Spinal cord (tissue), 10 donors: Measurements from ENCODE around the gene PMM2. TPM values are rescaled to one million over a fixed set of nuclear protein-coding genes. Genes with fewer than 3 reads are reported as not detected.

Experiments used
- DNase-seq, 6 donors: peaks; one replicate each; pipeline versions ENCODE4 v3.0.0 to v3.0.0-alpha.2; 2013 to 2015; ENCODE audit warnings: low spot score in 6 of 6, low read depth in 4 of 6
- H3K27ac ChIP-seq: one replicate; pipeline ENCODE4 v1.5.1; 2013; ENCODE audit warnings: low read depth, low read length, control low read depth
- H3K27me3 ChIP-seq: one replicate; pipeline ENCODE4 v1.6.1; 2013; ENCODE audit warnings: low read length; ENCODE audit not compliant: control insufficient read depth, insufficient read depth
- H3K36me3 ChIP-seq: one replicate; pipeline ENCODE4 v1.6.1; 2013; ENCODE audit warnings: low read length; ENCODE audit not compliant: control insufficient read depth, insufficient read depth
- H3K4me1 ChIP-seq: one replicate; pipeline ENCODE4 v1.6.1; 2013; ENCODE audit warnings: low read length; ENCODE audit not compliant: control insufficient read depth, insufficient read depth
- H3K4me3 ChIP-seq: one replicate; pipeline ENCODE4 v1.5.1; 2013; ENCODE audit warnings: low read depth, low read length, control low read depth
- H3K9me3 ChIP-seq: one replicate; pipeline ENCODE4 v1.6.1; 2013; ENCODE audit warnings: low read length; ENCODE audit not compliant: control insufficient read depth, insufficient read depth
- WGBS: methylation state at CpG from one replicate; pipeline ENCODE4 v1.1.5; 2013; ENCODE audit warnings: missing lambda C conversion rate; ENCODE audit not compliant: insufficient coverage; 5-methylcytosine and 5-hydroxymethylcytosine counted together
- polyA plus RNA-seq, 2 donors: library from polyadenylated mRNA; unstranded; fragments of 120-200 nt; gene quantifications; one replicate each; pipeline ENCODE4 v1.2.1, GENCODE V29; 2013; ENCODE audit not compliant: insufficient read length in 2 of 2
- total RNA-seq, 2 donors: library from RNA; depleted of rRNA in 1 of 2; stranded (reverse); fragments of 120-200 nt in 1 of 2; fragments of >200 nt in 1 of 2; gene quantifications; one replicate each; pipeline versions ENCODE4 v1.2.3 to v1.2.4, GENCODE V29; 2013 to 2014
- donor health status: healthy.

Gene PMM2
- total and polyA plus RNA-seq, 4 donors, result 8.5 to 20.7 (median 14.7) TPM

DNA sequence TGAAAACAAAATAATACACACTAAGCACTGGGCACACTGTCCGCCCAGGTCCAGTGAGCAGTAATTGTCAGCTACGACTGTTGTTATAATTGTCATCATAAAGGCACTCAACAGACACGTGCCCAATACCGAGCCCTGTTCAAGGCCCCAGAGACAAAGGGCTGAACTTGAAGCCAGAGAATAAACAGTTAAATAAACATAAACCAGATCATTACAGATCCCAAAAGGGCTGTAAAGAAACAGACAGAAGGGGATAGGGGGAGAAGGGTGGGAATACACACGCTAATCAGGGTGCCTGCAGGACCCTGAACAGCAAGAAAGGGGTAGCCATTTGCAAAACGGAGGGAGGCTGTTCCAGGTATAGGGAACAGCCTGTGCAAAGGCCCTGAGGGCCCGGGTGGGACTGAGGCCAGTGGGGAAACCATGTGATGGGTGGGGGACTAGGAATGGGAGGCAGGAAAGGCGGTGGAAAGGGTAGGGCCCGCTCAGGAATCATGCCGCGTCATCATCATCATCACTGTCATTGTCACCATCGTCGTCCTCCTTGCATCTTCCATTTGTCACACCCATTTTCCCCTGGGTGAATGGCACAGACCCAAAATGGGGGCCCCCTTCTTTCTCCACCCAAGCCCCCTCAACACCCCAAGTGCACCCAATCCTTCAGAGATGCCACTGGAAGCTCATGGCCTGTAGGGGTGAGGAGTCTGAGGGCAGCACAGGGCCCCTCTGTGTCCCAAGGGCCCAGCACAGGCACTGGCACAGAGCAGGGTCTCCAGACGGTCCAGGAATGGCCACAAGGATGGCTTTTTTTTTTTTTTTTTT is 64.9 kb downstream of the PMM2 start:
- Histone ChIP-seq H3K9me3 (no peaks in the 10 kb centered on the region), H3K27me3 (no peaks in the 10 kb centered on the region), H3K4me3 (no peak overlapping the region), H3K36me3 (peaks cover 45% of the 10 kb centered on the region), H3K27ac (no peak overlapping the region), H3K4me1 (peaks cover 59% of the 10 kb centered on the region)
- no peak for DNase-seq
- WGBS, result 66% methylated on average over 8 of the region's 14 CpGs

DNA sequence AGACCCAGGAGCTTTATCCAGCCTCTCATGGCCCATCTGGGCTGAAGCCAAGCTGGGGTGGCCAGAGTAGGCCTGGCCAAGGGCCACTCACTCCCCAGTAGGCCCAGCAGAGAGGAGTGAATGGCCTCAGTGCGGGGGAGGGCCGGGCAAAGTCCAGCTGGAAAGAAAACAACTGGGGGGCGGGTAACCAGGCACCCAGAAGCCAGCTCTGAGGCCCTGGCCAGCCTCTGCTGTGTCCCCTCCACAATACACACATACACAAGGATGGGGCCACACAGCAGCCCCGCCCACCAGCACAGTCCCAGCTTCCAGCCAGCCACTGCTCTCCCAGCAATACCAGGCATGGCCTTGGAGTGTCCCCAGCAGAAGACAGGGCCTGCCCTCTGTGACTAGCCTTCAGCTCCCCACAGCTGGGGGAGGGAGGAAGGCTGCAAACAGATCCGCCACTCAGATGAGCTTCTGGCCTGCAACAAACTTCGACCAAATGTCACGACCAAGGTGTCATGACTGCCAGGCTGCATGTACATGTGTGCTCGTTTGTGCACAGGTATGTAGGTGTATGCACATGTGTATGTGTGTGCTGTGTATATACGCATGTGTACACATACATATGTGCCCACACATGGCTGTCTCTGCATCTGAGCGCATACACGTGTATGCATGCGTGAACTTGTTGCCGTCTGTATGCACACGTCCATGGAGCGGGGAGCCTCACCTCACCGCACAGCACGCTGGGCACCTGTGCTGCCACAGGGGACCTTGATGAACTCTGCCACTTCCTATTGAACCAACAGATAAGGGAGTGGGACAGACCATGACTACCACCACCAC is 66.2 kb downstream of the PMM2 start:
- peaks cover 33% of the 10 kb centered on the region for H3K36me3 ChIP-seq
- H3K27me3 ChIP-seq, result no peaks in the 10 kb centered on the region
- H3K27ac ChIP-seq, result peak overlapping the region; percentile 40
- H3K9me3 ChIP-seq, result no peaks in the 10 kb centered on the region
- peak in 1 of 6 donors; percentile 68 for DNase-seq
- peaks cover 70% of the 10 kb centered on the region for H3K4me1 ChIP-seq
- 68% methylated on average over 6 of the region's 17 CpGs for WGBS
- H3K4me3 ChIP-seq, result no peak overlapping the region

DNA sequence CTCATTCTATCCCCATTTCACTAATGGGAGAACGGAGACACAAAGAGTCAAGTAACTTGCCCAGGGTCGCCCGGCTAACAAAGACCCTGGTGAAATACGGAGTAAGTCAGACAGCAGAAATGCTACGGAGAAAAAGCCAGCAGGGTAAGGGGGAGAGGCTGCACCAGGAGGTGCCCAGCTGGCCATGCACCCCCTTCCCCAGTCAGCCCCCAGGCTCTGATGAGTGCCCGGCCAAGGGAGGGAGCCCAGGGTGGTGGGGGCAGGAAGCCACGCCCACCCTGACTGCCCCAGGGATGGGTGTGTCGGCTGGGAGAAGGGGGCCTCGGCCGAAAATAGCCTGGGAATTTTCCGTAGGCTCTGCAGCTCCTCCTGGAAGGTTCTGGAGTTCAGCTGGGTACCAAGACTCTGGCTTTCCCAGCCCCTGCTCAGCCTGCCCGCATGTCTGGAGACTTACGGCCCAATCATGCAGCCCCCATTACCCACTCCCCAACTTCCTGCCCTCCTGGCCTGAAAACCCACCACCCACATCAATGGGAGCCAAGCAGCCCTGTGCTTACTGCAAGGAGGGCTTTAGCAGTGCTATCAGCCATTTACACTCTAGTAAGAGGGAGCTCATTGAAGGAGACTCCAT is 67.0 kb downstream of the PMM2 start:
- peaks cover 25% of the 10 kb centered on the region for H3K36me3 ChIP-seq
- peak overlapping the region; percentile 33 for H3K27ac ChIP-seq
- H3K4me1 ChIP-seq, result peaks cover 75% of the 10 kb centered on the region
- 35% methylated on average over 10 of the region's 13 CpGs for WGBS
- H3K27me3 ChIP-seq, result no peaks in the 10 kb centered on the region
- H3K4me3 ChIP-seq, result no peak overlapping the region
- no peak for DNase-seq
- no peaks in the 10 kb centered on the region for H3K9me3 ChIP-seq

DNA sequence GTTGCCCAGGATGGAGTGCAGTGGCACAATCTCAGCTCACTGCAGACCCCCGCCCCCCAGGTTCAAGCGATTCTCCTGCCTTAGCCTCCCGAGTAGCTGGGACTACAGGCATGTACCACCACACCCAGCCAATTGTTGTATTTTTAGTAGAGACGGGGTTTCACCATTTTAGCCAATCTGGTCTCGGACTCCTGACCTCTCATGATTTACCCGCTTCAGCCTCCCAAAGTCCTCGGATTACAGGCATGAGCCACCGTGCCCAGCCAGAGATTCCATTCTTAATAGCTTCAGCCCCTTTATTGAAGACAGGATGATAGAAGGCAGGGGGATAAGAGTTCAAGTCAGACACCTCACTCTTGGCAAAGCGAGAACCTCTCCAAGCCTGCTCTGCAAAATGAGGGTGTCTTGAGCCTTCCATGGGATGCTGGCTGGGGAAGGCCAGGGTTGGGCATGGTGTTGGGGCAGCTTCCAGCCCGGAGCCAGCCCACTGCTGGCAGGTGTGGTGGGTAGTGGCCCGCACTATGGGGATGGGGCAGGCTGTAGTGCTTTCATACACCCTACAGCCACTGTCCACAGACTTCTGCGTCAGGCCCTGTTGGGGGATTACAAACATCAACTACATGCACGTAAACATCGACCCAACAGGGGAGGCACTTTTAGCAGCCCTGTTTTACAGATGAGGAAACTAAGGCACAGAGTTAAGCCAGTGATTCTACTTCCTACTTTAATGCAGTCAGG is 67.7 kb downstream of the PMM2 start:
- Histone ChIP-seq H3K4me3 (no peak overlapping the region), H3K4me1 (peaks cover 78% of the 10 kb centered on the region), H3K36me3 (peaks cover 19% of the 10 kb centered on the region), H3K9me3 (no peaks in the 10 kb centered on the region), H3K27ac (no peak overlapping the region), H3K27me3 (no peaks in the 10 kb centered on the region)
- 91% methylated on average over 6 of the region's 14 CpGs for WGBS
- DNase-seq, result no peak

DNA sequence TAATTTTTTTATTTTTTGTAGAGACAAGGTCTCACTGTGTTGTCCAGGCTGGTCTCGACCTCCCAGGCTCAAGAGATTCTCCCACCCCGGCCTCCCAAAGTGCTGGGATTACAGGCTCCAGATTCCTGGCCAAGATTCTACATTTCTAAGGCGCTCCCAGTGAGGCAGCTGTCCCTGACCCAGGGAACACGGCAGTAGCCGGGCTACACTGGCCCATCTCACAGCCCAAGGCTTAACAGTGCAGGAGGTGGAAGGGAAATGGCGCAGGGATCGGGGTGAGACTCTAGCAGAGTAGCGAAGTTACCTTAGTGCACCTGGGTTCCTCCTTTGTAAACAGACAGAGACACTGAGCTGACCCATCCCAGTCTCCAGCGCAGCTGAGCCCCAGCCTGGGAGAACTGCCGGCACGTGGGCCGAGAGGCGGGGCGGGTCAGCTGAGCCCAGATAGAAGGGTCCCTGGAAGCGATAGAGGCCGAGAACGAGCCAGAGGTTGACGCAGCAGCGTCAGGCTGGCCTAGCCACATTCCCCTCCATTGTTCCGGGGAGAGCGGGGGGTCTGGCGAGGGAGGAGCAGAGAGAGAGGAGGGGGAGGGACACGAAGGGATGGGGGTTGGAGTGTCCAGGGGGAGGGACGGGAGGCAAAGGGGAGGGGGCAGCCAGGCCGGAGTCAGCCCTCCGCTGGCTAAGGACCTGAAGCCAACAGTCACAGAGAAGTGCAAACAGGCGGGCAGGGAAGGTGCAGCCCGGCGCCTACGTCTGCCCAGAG is 68.7 kb downstream of the PMM2 start:
- H3K27ac ChIP-seq, result peak overlapping the region; percentile 85
- H3K27me3 ChIP-seq, result no peaks in the 10 kb centered on the region
- no peaks in the 10 kb centered on the region for H3K9me3 ChIP-seq
- 11% methylated on average over 21 of the region's 30 CpGs for WGBS
- DNase-seq, result peak in 2 of 6 donors; percentile 75 to 77
- H3K4me1 ChIP-seq, result peaks cover 78% of the 10 kb centered on the region
- H3K4me3 ChIP-seq, result peak overlapping the region; percentile 68
- H3K36me3 ChIP-seq, result peaks cover 19% of the 10 kb centered on the region

DNA sequence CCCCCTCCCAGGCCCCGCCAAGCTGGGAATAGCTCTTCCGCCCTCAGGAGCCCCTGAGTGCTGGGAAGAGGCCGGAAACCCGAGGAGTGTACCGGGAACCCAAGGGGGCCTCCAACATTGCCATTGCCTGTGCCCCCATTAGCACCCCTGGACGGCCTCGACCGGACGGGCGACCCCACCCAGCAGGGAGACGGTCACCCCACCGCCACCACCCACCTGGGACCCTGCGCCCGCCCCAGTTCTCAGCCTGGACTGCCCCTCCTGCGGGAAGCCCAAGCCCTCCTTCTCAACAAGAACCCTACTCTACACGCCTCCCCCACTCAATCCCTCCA is 69.2 kb downstream of the PMM2 start:
- H3K9me3 ChIP-seq, result no peaks in the 10 kb centered on the region
- no peaks in the 10 kb centered on the region for H3K27me3 ChIP-seq
- H3K27ac ChIP-seq, result peak overlapping the region; percentile 85
- WGBS, result 3% methylated on average over 16 of the region's 16 CpGs
- H3K36me3 ChIP-seq, result peaks cover 14% of the 10 kb centered on the region
- peaks cover 73% of the 10 kb centered on the region for H3K4me1 ChIP-seq
- no peak for DNase-seq
- peak overlapping the region; percentile 68 for H3K4me3 ChIP-seq

DNA sequence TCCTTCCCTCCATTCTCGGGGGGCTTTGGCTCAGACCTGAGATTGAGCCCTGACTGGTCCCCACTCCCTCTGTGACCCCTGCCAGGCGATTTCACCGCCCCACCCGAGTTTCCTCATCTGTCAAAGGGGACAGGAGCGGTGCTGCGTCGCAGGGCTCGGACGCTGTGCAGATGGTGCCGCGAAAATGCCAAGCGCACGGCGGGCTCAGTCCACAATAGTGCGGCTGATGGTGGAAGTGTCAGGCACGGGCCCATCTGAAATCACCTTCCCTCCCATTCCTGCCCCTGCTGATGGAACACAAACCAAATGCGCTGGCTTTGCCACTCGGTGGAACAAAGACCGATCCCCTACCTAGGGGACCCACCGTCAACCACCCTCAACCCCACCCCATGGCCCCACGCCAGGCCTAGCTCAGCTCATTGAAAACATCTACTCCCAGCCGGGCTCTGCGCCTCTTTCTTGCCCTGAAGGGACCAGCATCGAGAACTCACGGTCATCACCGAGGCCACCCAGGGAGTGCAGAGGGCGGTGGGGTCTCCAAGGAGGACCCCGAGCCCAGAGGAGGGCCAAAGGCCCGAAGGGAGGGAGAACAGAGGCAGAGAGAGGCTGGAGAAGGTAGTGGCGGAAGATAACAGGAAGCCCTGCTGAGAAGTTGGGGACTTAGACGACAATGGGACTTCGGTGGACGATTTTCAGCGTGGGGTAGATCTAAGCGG is 69.7 kb downstream of the PMM2 start:
- Histone ChIP-seq H3K9me3 (no peaks in the 10 kb centered on the region), H3K27ac (peak overlapping the region; percentile 85), H3K4me1 (peaks cover 68% of the 10 kb centered on the region), H3K4me3 (peak overlapping the region; percentile 68), H3K27me3 (no peaks in the 10 kb centered on the region), H3K36me3 (peaks cover 14% of the 10 kb centered on the region)
- peak in 2 of 6 donors; percentile 77 to 79 for DNase-seq
- 1% methylated on average over 35 of the region's 35 CpGs for WGBS

DNA sequence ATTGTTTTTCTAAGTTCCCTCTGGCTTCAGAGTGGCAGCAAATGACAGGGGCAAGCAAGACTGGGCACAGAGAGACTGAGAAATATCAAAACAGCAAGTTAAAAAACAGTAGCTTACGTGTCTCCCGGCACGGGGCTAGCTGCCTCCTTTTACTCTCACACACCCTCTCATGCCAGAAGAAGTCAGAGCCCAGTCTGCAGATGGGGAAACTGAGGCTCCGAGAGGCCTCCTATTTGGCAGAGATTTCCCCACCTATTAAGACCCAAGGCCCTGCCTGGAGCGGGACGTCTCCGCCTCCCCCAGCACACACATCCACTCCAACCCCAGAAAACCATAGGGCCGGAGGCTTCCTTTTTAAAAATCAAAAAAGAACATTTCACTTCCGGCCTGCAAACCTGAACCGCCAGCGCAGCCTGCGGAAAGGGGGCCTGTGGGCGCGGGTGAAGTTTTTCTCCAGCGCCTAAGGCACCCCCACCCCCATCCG is 70.3 kb downstream of the PMM2 start:
- no peaks in the 10 kb centered on the region for H3K9me3 ChIP-seq
- H3K27me3 ChIP-seq, result no peaks in the 10 kb centered on the region
- peak overlapping the region; percentile 68 for H3K4me3 ChIP-seq
- H3K27ac ChIP-seq, result peak overlapping the region; percentile 85
- H3K36me3 ChIP-seq, result peaks cover 13% of the 10 kb centered on the region
- DNase-seq, result peak in 2 of 6 donors; percentile 39 to 42
- WGBS, result under 1% methylated on average over 16 of the region's 16 CpGs
- H3K4me1 ChIP-seq, result peaks cover 64% of the 10 kb centered on the region
